ENCODE data around the gene KCNA2.

DNA sequence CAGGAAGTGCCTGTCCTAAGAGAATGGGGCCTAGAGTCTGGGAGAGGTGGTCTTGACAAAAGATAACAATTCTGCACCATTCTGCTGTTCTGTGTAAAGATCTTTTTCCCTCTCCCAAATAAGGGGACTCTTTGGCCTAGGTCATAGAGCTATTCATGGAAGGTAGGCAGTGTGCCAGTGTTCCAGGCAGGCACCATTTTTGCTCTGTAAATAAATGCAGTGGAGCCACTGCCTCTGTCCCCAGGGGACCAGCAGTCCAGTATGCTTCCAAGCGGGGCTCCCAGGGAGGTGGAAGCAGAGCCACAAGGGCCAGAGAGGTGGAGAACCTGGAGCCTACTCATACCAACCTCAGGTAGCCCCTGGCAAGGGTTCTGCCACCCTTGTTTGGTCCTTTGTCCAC, 25.9 kb downstream of the KCNA2 start:
- no peak for TF ChIP-seq CTCF (IDR thresholded peaks at IDR 0.05)
- TF ChIP-seq POLR2A (IDR thresholded peaks at IDR 0.05), result no peak

Measured in esophagus squamous epithelium (tissue), 4 donors.